Stimulated activated naive CD8-positive, alpha-beta T cell treated with anti-CD3 and anti-CD28 coated beads, Interleukin-15, Interleukin-2, amounts not matched to agents 100 U/mL and 50 U/mL, for 24 hours (primary cell): ENCODE measurements around the gene FER1L5.
A peak's percentile ranks its signal among the peaks of the same experiment; 100 is the strongest.
"Not testable (repeated sequence)": the region's sequence is repeated elsewhere in the genome, so short reads cannot be mapped to it uniquely, and the experiment has no call there.

Source experiments
- ATAC-seq: fragments of 150-1000 bp; cut with Tn5 transposase; one replicate; pipeline ENCODE4 v1.10.0; 2021
- DNase-seq: peaks from one replicate; pipeline ENCODE4 v3.0.0; 2021

FER1L5 gene

GRCh38 chr2:96636551-96637171, 5.9 kb upstream of the FER1L5 start:
- DNase-seq (no peak), ATAC-seq (no peak)

- peak; percentile 86 for ATAC-seq
- DNase-seq, result peak; percentile 82
Measured at GRCh38 chr2:96637385-96638143, 5.0 kb upstream of the FER1L5 start.

- peak; percentile 93 for DNase-seq
- ATAC-seq, result peak; percentile 77
Measured at GRCh38 chr2:96638144-96639121, 4.1 kb upstream of the FER1L5 start, which contains the start of gene KANSL3. Gene KANSL3 (minus strand): TSS chr2:96638312. CDS start chr2:96637135, 1,177 bp downstream.

GRCh38 chr2:96647681-96648080, 5.1 kb downstream of the FER1L5 start:
- ATAC-seq (no peak), DNase-seq (no peak)

- ATAC-seq, result no peak
Measured at GRCh38 chr2:96648306-96648930, 5.9 kb downstream of the FER1L5 start.

GRCh38 chr2:96649342-96649741, 6.8 kb downstream of the FER1L5 start:
- no peak for DNase-seq
- no peak for ATAC-seq

More at GRCh38 chr2:96648306-96648930, 5.9 kb downstream of the FER1L5 start:
- DNase-seq, result no peak

GRCh38 chr2:96651793-96652192, 9.2 kb downstream of the FER1L5 start:
- DNase-seq (no peak), ATAC-seq (no peak)

- not testable (repeated sequence) for ATAC-seq, DNase-seq
Measured at GRCh38 chr2:96654791-96655190, 12.2 kb downstream of the FER1L5 start.

- no peak for ATAC-seq
Measured at GRCh38 chr2:96655526-96655925, 13.0 kb downstream of the FER1L5 start.

GRCh38 chr2:96656540-96656939, 14.0 kb downstream of the FER1L5 start:
- ATAC-seq (no peak), DNase-seq (no peak)

More at GRCh38 chr2:96655526-96655925, 13.0 kb downstream of the FER1L5 start:
- DNase-seq, result no peak

- no peak for ATAC-seq
- no peak for DNase-seq
Measured at GRCh38 chr2:96661324-96661723, 18.8 kb downstream of the FER1L5 start.

GRCh38 chr2:96662360-96662759, 19.8 kb downstream of the FER1L5 start:
- no peak for DNase-seq
- no peak for ATAC-seq

- no peak for DNase-seq
Measured at GRCh38 chr2:96663177-96663576, 20.6 kb downstream of the FER1L5 start.

GRCh38 chr2:96663829-96664228, 21.3 kb downstream of the FER1L5 start:
- DNase-seq (no peak), ATAC-seq (no peak)

More at GRCh38 chr2:96663177-96663576, 20.6 kb downstream of the FER1L5 start:
- ATAC-seq, result no peak

GRCh38 chr2:96664366-96664925, 21.9 kb downstream of the FER1L5 start:
- ATAC-seq (no peak), DNase-seq (no peak)

- ATAC-seq, result no peak
Measured at GRCh38 chr2:96665083-96665569, 22.6 kb downstream of the FER1L5 start.

GRCh38 chr2:96665717-96666116, 23.2 kb downstream of the FER1L5 start:
- DNase-seq, ATAC-seq: not testable (repeated sequence)

More at GRCh38 chr2:96665083-96665569, 22.6 kb downstream of the FER1L5 start:
- DNase-seq, result no peak

- ATAC-seq (no peak), DNase-seq (no peak)
Measured at GRCh38 chr2:96668771-96669170, 26.2 kb downstream of the FER1L5 start.

- no peak for DNase-seq
- no peak for ATAC-seq
Measured at GRCh38 chr2:96669539-96670215, 27.1 kb downstream of the FER1L5 start.

GRCh38 chr2:96679848-96680247, 37.3 kb downstream of the FER1L5 start:
- no peak for DNase-seq

More at GRCh38 chr2:96679848-96680247, 37.3 kb downstream of the FER1L5 start:
- no peak for ATAC-seq
